DOHH2 (cell line): ENCODE results near the gene ASGR2.
"Not testable (repeated sequence)": the region's sequence is repeated elsewhere in the genome, so short reads cannot be mapped to it uniquely, and the experiment has no call there.

Experiments
- H3F3A ChIP-seq: fragments of 200-600 bp; sonication (generic), shearing (Covaris generic); 2 replicates; pipeline ENCODE4 v1.6.0; 2016; ENCODE audit warnings: antibody characterized with exemption, mild to moderate bottlenecking; ENCODE audit not compliant: control insufficient read depth, insufficient read depth
- H3K27ac ChIP-seq: fragments of 200-600 bp; sonication (generic); 2 replicates; pipeline ENCODE4 v1.5.1; 2014; ENCODE audit warnings: low read depth, mild to moderate bottlenecking, low read length, moderate library complexity
- H3K27me3 ChIP-seq: fragments of 200-600 bp; sonication (generic); 2 replicates; pipeline ENCODE4 v1.6.1; 2014; ENCODE audit warnings: mild to moderate bottlenecking, low read length, mixed read lengths; ENCODE audit not compliant: control insufficient read depth
- H3K36me3 ChIP-seq: fragments of 200-600 bp; sonication (generic); 2 replicates; pipeline ENCODE4 v1.6.1; 2014; ENCODE audit warnings: mild to moderate bottlenecking, low read length, moderate library complexity, mixed read lengths; ENCODE audit not compliant: control insufficient read depth
- H3K4me1 ChIP-seq: fragments of 200-600 bp; sonication (generic); 2 replicates; pipeline ENCODE4 v1.6.1; 2014; ENCODE audit warnings: mild to moderate bottlenecking, low read length, mixed read lengths; ENCODE audit not compliant: control insufficient read depth
- H3K4me2 ChIP-seq: fragments of 200-600 bp; sonication (generic); 2 replicates; pipeline ENCODE4 v1.6.0; 2014; ENCODE audit warnings: mild to moderate bottlenecking, low read length, moderate library complexity
- H3K4me3 ChIP-seq: fragments of 200-600 bp; sonication (generic); 2 replicates; pipeline ENCODE4 v1.5.1; 2014; ENCODE audit warnings: mild to moderate bottlenecking, low read length, mixed read lengths
- H3K79me2 ChIP-seq: fragments of 200-600 bp; sonication (generic); 2 replicates; pipeline ENCODE4 v1.6.1; 2014; ENCODE audit warnings: mild to moderate bottlenecking, low read length, mixed read lengths; ENCODE audit not compliant: control insufficient read depth
- H3K9me2 ChIP-seq: fragments of 200-600 bp; sonication (generic); replicated peaks from 2 replicates; pipeline ENCODE4 v1.6.1; 2014; ENCODE audit warnings: mild to moderate bottlenecking, low read length, mixed read lengths; ENCODE audit not compliant: control insufficient read depth
- H3K9me3 ChIP-seq: fragments of 200-600 bp; sonication (generic); 2 replicates; pipeline ENCODE4 v1.6.1; 2014; ENCODE audit warnings: antibody characterized with exemption, low read length, mixed read lengths; ENCODE audit not compliant: control insufficient read depth, insufficient read depth
- H4K20me1 ChIP-seq: fragments of 200-600 bp; sonication (generic); 2 replicates; pipeline ENCODE4 v1.6.0; 2014; ENCODE audit warnings: low read depth, mild to moderate bottlenecking, antibody characterized with exemption, low read length, moderate library complexity; ENCODE audit not compliant: control insufficient read depth, insufficient read depth
- CTCF ChIP-seq: fragments of 200-600 bp; sonication (generic); IDR thresholded peaks from one replicate; pipeline ENCODE4 v1.5.1; 2014; ENCODE audit warnings: antibody characterized with exemption, mild to moderate bottlenecking, low read depth, low read length; ENCODE audit not compliant: poor library complexity, severe bottlenecking
- EZH2phosphoT487 ChIP-seq: fragments of 200-600 bp; sonication (generic); IDR thresholded peaks from 2 replicates; pipeline ENCODE4 v1.6.1; 2017; ENCODE audit warnings: borderline replicate concordance, mild to moderate bottlenecking, antibody characterized with exemption, low read length, moderate library complexity, mixed read lengths

The ASGR2 gene

DNA sequence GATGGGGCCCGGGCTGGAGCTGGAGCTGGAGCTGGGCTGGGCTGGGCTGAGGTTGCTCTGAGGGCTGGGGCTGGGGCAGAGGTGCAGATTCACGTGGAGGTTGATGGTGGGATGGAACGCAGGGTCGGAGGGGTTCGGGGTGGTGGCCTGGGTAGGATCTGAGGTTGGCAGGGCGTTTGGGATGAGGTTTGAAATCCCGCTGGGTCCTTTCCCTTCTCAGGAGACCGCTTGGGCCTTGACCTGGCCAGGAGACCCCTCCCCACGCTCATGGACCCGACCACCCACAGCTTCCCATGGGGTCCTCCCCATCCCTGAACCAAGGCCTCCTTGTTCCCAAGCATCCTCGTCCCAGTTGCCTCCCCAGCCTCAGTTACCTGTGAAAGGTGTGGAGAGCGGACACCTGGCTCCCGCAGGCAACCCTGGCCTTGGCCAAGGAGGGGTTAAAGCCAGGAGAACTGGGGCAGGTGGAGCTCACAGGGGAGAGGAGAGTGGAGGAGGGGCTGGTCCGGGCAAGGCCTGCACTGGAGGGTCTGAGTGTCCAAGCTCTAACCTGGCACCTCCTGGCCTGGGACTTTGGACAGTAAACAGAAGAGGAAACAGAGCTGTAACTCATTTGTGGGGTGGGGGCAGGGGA, at the start of gene ASGR2:
ASGR2 (minus strand) TSS at position 582 of the 634 bp plus-strand sequence. CDS start 582 bp downstream, outside the sequence.
- TF ChIP-seq CTCF (no peak), EZH2phosphoT487 (no peak)
- H3K36me3 ChIP-seq = no peaks in the 10 kb centered on the region
- H3K4me2 ChIP-seq = no peak within 1 kb of the TSS
- H3K9me2 ChIP-seq = no peaks in the 10 kb centered on the region
- H4K20me1 ChIP-seq = no peaks in the 10 kb centered on the region
- H3K27ac ChIP-seq = no peak within 1 kb of the TSS
- no peaks in the 10 kb centered on the region for H3K9me3 ChIP-seq
- H3K79me2 ChIP-seq = no peaks in the 10 kb centered on the region
- no peaks in the 10 kb centered on the region for H3K4me1 ChIP-seq
- H3K4me3 ChIP-seq = no peak within 1 kb of the TSS
- H3F3A ChIP-seq = no peaks in the 10 kb centered on the region
- H3K27me3 ChIP-seq = no peaks in the 10 kb centered on the region

DNA sequence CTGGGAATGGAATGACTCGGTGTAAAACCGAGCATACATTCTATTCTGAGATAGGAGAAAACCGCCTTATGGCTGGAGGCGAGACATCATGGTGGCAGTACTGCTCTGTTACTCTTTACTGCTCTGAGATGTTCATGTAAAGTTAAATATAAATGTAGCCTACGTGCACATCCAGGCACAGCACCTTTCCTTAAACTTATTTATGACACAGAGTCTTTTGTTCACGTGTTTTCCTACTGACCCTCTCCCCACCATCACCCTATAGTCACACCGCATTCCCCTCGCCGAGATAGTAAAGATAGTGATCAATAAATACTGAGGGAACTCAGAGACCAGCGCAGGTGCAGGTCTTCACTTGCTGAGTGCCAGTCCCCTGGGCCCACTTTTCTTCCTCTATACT, 44.9 kb upstream of the ASGR2 start:
- not testable (repeated sequence) for H3K27me3 ChIP-seq, H3K4me2 ChIP-seq, H3F3A ChIP-seq, H4K20me1 ChIP-seq, H3K4me1 ChIP-seq, H3K9me3 ChIP-seq, H3K79me2 ChIP-seq, H3K36me3 ChIP-seq, H3K27ac ChIP-seq, H3K4me3 ChIP-seq, H3K9me2 ChIP-seq

DNA sequence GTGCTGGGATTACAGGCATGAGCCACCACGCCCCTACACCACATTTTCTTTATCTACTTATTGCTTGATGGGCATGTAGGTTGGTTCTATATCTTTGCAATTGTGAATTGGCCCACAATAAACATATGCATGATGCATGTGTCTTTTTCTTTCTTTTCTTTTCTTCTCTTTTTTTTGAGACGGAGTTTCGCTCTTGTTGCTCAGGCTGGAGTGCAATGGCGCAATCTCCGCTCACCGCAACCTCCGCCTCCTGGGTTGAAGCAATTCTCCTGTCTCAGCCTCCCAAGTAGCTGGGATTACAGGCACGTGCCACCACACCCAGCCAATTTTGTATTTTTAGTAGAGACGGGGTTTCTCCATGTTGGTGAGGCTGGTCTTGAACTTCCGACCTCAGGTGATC, 43.8 kb upstream of the ASGR2 start:
- H3K9me2 ChIP-seq, H3K4me1 ChIP-seq, H3K9me3 ChIP-seq, H3K4me2 ChIP-seq, H3K79me2 ChIP-seq, H4K20me1 ChIP-seq, H3K27ac ChIP-seq, H3K36me3 ChIP-seq, H3K4me3 ChIP-seq, H3K27me3 ChIP-seq, H3F3A ChIP-seq: not testable (repeated sequence)

- Histone ChIP-seq H3K27ac (no peak overlapping the region), H3K9me2 (no peaks in the 10 kb centered on the region), H3K4me2 (no peak overlapping the region), H3K4me1 (no peaks in the 10 kb centered on the region), H3K27me3 (peaks cover 10% of the 10 kb centered on the region), H3K36me3 (no peaks in the 10 kb centered on the region), H3F3A (no peaks in the 10 kb centered on the region), H3K79me2 (no peaks in the 10 kb centered on the region), H3K9me3 (no peaks in the 10 kb centered on the region), H4K20me1 (no peaks in the 10 kb centered on the region), H3K4me3 (no peak overlapping the region)
- no peak for TF ChIP-seq CTCF
- no peak for TF ChIP-seq EZH2phosphoT487
These were observed 41.8 kb upstream of the ASGR2 start for GRCh38 chr17:7156342-7156940.
